Activated T-cell treated with anti-CD3 and anti-CD28 coated beads, Interleukin-2, amount 50 U/mL, for 48 hours (primary cell): ENCODE measurements around the gene GABRB1.
"Not testable (repeated sequence)": the region's sequence is repeated elsewhere in the genome, so short reads cannot be mapped to it uniquely, and the experiment has no call there.

Experiments used
- DNase-seq, 2 experiments: peaks; one replicate each; pipeline ENCODE4 v3.0.0-alpha.2; 2020

Gene GABRB1

GRCh38 chr4:47330866-47331265 is 299.5 kb downstream of the GABRB1 start:
- no peak for DNase-seq

GRCh38 chr4:47334652-47335051 is 303.3 kb downstream of the GABRB1 start:
- no peak for DNase-seq

GRCh38 chr4:47337893-47338292 is 306.5 kb downstream of the GABRB1 start:
- DNase-seq, result no peak

DNA sequence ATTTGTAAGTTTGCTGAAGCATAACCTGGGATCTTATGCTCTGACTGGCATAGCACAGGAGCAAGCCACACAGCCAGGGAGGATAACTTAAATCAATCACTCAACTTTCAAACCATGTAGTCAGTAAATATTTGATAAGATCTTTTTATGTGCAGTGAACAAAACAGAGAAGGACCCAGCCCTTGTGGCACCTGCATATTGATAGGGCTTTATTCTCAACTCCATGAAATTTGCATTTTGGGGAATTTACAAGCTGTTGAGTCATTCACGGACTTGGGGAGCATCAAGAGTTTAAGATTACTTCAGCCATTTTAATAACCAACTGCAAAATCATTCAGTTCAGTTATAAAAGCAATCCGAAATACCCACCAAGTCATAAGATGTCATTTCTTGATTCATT is 309.5 kb downstream of the GABRB1 start:
- DNase-seq, result no peak

DNA sequence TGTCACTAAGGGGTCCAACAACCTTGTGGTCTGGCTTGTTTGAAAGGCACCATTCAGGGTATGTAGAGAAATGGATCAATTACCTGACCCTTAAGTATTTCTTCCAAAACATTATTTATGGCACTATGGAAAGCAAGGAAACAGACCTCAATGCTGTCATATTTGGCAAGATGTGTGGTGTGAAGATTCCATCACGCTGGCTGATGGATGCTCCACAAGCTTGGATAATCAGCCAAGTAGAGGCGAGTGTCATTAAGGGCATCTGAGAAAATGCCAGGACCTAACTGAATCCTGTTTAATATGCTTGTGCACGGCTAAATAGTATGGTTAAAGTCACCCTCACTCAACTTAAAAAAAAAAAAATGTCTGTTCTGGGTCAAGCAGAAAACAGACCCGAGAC is 311.4 kb downstream of the GABRB1 start:
- no peak for DNase-seq

DNA sequence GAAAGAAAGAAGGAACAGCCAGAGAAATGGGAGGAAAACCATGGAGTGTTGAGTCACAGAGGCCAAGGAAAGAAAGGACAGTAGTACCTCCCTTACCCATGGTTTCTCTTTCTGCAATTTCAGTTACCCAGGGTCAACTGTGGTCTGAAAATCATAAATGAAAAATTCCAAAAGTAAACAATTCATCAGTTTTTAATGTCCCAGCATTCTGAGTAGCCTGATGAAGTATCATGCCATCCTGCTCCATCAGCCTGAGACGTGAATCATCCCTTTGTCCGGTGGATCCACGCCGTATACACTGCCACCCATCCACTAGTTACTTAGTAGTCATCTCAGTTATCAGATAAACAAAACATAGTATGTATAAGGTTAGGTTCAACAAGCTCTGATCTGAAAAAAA is 318.0 kb downstream of the GABRB1 start:
- no peak for DNase-seq

DNA sequence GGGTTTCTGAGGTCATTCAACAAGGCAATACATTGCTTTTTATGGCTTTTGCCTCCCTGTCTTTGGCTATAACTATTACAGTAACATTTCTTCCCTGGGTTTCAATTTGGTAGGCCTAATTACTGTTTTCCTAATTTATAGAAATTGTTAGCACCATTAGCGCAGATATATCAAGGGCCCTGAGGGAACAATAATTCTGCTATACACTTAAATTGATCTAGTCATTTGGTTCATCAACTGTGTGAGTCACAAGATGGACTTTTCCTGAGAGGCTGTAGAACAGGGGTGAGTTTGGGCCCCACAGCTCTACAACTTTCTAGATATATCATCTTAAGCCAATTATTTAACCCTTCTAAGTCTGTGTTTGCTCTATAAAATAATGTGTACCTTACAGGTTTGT is 324.2 kb downstream of the GABRB1 start:
- DNase-seq, result no peak

- no peak for DNase-seq
Observed at GRCh38 chr4:47359891-47360290, 328.5 kb downstream of the GABRB1 start.

- no peak for DNase-seq
Observed at GRCh38 chr4:47367761-47368160, 336.4 kb downstream of the GABRB1 start.

DNA sequence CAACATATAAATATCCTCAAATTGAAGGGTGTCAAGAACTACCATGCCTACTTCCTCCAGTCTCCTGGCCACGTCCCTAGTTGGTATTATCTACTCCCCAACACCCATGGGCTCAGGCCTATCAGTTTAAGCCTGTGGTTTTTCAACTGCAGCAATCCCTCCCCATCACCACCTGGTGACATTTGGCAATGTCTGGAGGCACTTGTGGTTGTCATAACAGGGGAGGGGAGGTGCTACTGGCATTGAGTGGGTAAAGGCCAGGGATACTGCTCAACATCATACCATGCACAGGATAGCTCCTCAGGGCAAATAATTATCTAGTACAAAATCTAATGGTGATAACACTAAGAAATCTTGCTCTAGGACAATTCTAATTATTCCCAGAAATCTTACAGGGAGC is 336.8 kb downstream of the GABRB1 start:
- no peak for DNase-seq

GRCh38 chr4:47372561-47372960 is 341.2 kb downstream of the GABRB1 start:
- no peak for DNase-seq

- DNase-seq, result no peak
Observed at GRCh38 chr4:47373174-47373573, 341.8 kb downstream of the GABRB1 start.

- DNase-seq, result no peak
Observed at GRCh38 chr4:47373709-47374108, 342.3 kb downstream of the GABRB1 start.

- no peak for DNase-seq
Observed at GRCh38 chr4:47374477-47374876, 343.1 kb downstream of the GABRB1 start.

- not testable (repeated sequence) for DNase-seq
Observed at GRCh38 chr4:47378021-47378530, 346.7 kb downstream of the GABRB1 start.

- DNase-seq, result no peak
Observed at GRCh38 chr4:47381172-47381571, 349.8 kb downstream of the GABRB1 start.

DNA sequence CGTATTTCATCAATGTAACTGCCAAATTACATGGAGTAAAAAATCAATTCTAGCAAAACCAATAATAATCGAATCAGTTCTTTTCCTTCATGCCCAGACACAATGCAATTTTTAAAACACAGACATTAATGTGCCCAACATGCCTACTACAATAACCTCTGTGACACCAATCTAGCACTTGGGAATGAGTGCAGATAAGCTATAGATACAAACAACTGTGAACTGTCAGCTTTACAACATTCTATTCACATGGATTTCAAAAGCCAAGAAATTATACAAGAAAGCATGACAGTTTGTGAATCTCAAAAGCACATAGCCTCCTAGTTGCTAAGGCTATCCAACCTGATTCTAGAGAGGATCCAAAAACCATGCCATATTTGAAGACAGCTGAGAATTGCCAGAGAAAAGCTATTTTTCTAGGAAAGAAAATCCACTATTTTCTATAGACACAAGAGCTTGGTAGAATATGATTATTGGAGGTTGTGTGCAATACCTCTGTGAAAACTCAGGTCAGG is 351.5 kb downstream of the GABRB1 start:
- no peak for DNase-seq

- DNase-seq, result no peak
Observed at GRCh38 chr4:47383829-47384427, 352.6 kb downstream of the GABRB1 start.

GRCh38 chr4:47386146-47386545 is 354.8 kb downstream of the GABRB1 start:
- no peak for DNase-seq

DNA sequence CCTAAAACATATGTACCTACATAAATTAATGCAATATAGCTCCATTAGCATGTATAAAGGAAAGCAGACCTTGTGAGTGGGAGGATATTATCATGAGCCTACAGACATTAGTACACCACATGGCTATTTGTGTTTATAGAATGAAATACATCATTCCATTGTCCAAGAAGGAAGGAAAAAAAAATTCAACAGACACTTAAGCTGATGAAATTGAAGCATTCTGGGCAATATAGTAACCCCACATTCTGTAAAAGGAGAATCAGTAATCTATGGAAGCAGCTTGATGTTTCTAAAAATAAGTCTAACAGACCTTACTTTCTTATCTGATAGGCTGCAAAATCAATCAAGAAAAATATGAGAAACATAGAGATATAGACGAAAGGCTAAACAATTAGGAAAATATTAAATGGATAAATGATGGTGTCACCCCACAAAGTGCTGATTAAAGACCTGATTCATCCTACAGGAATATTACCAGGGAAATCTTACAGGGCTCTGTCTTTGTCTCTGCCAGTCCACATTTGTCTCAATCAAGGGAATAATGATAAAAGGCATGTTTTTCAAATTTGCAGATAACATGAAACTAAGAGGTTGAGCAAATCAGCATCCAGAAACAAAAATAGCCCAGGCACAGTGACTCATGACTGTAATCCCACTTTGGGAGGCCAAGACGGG is 355.3 kb downstream of the GABRB1 start:
- DNase-seq, result no peak

- DNase-seq, result no peak
Observed at GRCh38 chr4:47390428-47391125, 359.2 kb downstream of the GABRB1 start.

GRCh38 chr4:47391256-47391655 is 359.9 kb downstream of the GABRB1 start:
- no peak for DNase-seq

DNA sequence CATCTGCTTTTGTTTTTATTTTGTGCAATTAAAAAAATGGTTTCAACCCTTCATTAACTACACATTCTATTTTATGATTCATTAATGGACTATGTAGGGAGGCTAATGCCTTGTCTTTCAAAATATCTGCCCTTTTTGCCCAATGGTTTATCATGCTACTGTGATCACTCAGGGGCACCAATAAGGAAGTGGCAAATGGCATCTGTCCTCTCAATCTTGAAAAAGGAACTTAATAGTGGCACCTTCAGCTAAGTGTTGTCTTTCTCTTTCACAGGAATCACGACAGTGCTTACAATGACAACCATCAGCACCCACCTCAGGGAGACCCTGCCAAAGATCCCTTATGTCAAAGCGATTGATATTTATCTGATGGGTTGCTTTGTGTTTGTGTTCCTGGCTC is 375.0 kb downstream of the GABRB1 start:
- no peak for DNase-seq

DNA sequence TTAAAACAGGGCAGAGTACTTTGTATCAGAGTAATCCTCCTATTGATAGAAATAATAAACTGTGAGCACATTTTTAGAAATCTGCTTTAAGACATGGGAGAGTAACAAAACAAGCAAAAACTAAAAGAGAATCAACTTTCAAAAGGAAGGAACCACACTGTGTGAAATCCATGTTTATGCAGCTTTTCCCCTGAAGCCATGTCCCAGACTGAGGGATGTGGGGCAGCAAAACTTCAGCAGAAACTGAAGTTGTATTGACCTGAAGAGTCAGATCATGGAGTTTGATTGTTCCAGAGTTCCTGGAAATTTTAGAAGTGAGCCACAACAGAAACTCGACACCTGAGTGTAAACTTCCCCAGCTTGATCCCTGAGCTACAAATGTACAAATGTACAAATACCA is 378.9 kb downstream of the GABRB1 start:
- no peak for DNase-seq
